ENCODE data around the gene ZNF140. TPM values are rescaled to one million over a fixed set of nuclear protein-coding genes. Genes with fewer than 3 reads are reported as not detected.

Gene ZNF140
- total RNA-seq, 1 experiment from 2014 or later: 21.7 TPM

DNA sequence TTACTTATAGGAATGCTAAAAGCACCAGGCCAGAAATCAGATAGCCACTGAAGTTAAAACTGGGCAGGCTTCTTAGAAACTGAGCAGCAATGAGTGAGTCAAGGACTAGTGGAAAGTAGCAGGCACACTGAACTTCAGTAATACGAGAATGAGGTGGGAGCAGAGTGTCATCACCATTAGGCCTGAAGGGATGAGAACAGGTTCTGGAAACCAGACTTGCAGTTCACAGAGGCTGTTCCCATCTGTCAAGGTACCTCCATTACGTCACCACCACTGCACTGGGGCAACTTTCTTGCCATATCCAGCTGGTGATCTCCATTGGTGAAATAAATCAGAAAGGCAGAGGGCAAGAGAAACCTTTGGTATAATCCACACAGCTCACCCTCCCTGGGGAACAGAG is 65.3 kb downstream of the ZNF140 start:
- no peak overlapping the region for H3K56ac ChIP-seq (ENCODE audit: insufficient read length, low read depth, low read length)
- no peak overlapping the region for H4K91ac ChIP-seq (ENCODE audit: insufficient read length, low read depth, low read length)
- H3K14ac ChIP-seq (ENCODE audit: insufficient read depth, low read length): no peak overlapping the region
- H3K23me2 ChIP-seq (ENCODE audit: insufficient read length, low read depth, low read length, poor library complexity, severe bottlenecking): no peaks in the 10 kb centered on the region
- no peak overlapping the region for H4K8ac ChIP-seq (replicated peaks; ENCODE audit: insufficient read length, low read depth, low read length)
- no CpG with 5 or more reads among the region's 2 CpGs for WGBS (ENCODE audit: extremely low coverage, insufficient read length, low lambda C conversion rate)
- H2BK20ac ChIP-seq (ENCODE audit: low read depth, low read length, poor library complexity, severe bottlenecking): no peak overlapping the region
- Mint-ChIP-seq H3K4me3 (no peak overlapping the region), H3K27me3 (ENCODE audit: low read depth) (no peaks in the 10 kb centered on the region; the same call in 1 of the 2 replicates), H3K36me3 (ENCODE audit: insufficient read depth in 1 of 3, low read depth in 3 of 3) (peaks cover 82 to 98% (median 93%) of the 10 kb centered on the region in 3 experiments), H3K4me1 (no peaks in the 10 kb centered on the region), H3K27ac (no peak overlapping the region), H3K9me3 (peaks cover 82 to 86% of the 10 kb centered on the region in 2 experiments)
- no peak overlapping the region for H2BK15ac ChIP-seq (ENCODE audit: low read depth, low read length)
- no peak overlapping the region for H3K18ac ChIP-seq (ENCODE audit: insufficient read length, low read depth, low read length)
- H4K5ac ChIP-seq (ENCODE audit: insufficient read length, low read depth, low read length): no peak overlapping the region
- H2AFZ ChIP-seq (ENCODE audit: low read length): no peak overlapping the region
- H2BK12ac ChIP-seq (ENCODE audit: insufficient read length, low read depth, low read length): no peak overlapping the region
- H2AK5ac ChIP-seq (ENCODE audit: insufficient read length, low read length): no peak overlapping the region
- H3K9ac ChIP-seq (ENCODE audit: extremely low read depth, insufficient read length, low read length): no peak overlapping the region
- no peak overlapping the region for H3K4me2 ChIP-seq (ENCODE audit: insufficient read depth, insufficient read length, low read length)
- no peak overlapping the region for H3T11ph ChIP-seq (ENCODE audit: low read length)
- H3K79me2 ChIP-seq (ENCODE audit: insufficient read depth, low read length): peaks cover 3% of the 10 kb centered on the region; the same call in 1 of the 2 replicates
- no peak overlapping the region for H2BK5ac ChIP-seq (ENCODE audit: insufficient read length, low read length)
- H3K9me3 ChIP-seq (ENCODE audit: control insufficient read depth, low read depth, low read length): peaks cover 49% of the 10 kb centered on the region
- H3K4me1 ChIP-seq (ENCODE audit: insufficient read depth, low read length): no peaks in the 10 kb centered on the region
- no peak for TF ChIP-seq CTCF (conservative IDR thresholded peaks at IDR 0.05)
- no peak overlapping the region for H3K23ac ChIP-seq (ENCODE audit: insufficient read length, low read depth, low read length)
- no peak overlapping the region for H3K27ac ChIP-seq (ENCODE audit: insufficient read length, low read depth, low read length)
- no peak overlapping the region for H3K4ac ChIP-seq (ENCODE audit: low read depth, low read length)
- H3K27me3 ChIP-seq (ENCODE audit: insufficient read depth, low read length): no peaks in the 10 kb centered on the region
- H4K20me1 ChIP-seq (ENCODE audit: control insufficient read depth, insufficient read depth, insufficient read length): no peaks in the 10 kb centered on the region
- no peak for DNase-seq
- no peaks in the 10 kb centered on the region for H3K79me1 ChIP-seq (ENCODE audit: insufficient read depth, low read depth, low read length, poor library complexity, severe bottlenecking)
- no peak overlapping the region for H2BK120ac ChIP-seq (ENCODE audit: low read depth, low read length, poor library complexity, severe bottlenecking)

All from H9 (cell line).